HS-5 (cell line): ENCODE measurements around the gene ZNF586.
"Not testable (repeated sequence)": the region's sequence is repeated elsewhere in the genome, so short reads cannot be mapped to it uniquely, and the experiment has no call there.

ENCODE experiments used
- DNase-seq: peaks from one replicate; pipeline ENCODE4 v3.0.0-alpha.2; 2012; ENCODE audit warnings: low read depth

The ZNF586 gene

GRCh38 chr19:57796580-57796979, 27.1 kb downstream of the ZNF586 start:
- not testable (repeated sequence) for DNase-seq

GRCh38 chr19:57800696-57801095, 31.2 kb downstream of the ZNF586 start:
- no peak for DNase-seq

- no peak for DNase-seq
Observed at GRCh38 chr19:57802269-57802668, 32.8 kb downstream of the ZNF586 start.

GRCh38 chr19:57803265-57803593, 33.8 kb downstream of the ZNF586 start:
- DNase-seq, result no peak

- peak; percentile 58 for DNase-seq
Observed at GRCh38 chr19:57803594-57804325, 34.3 kb downstream of the ZNF586 start.

DNA sequence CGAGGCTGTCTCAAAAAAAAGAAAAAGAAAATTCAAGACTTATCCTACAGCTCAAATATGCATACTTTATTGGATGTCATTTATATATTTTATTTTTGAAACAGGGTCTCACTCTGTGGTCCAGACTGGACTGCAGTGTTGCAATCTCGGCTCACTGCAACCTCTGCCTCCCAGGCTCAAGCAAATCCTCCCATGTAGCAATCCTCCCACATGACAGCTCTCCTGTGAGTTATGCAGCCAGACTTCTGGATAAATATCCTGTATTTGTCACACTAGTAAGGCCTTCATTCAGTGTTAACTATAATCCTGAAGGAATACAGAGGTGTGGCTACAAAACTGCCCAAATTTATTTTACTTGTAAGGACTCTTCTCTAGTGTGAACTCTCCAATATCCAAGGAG, 38.1 kb downstream of the ZNF586 start:
- no peak for DNase-seq

DNA sequence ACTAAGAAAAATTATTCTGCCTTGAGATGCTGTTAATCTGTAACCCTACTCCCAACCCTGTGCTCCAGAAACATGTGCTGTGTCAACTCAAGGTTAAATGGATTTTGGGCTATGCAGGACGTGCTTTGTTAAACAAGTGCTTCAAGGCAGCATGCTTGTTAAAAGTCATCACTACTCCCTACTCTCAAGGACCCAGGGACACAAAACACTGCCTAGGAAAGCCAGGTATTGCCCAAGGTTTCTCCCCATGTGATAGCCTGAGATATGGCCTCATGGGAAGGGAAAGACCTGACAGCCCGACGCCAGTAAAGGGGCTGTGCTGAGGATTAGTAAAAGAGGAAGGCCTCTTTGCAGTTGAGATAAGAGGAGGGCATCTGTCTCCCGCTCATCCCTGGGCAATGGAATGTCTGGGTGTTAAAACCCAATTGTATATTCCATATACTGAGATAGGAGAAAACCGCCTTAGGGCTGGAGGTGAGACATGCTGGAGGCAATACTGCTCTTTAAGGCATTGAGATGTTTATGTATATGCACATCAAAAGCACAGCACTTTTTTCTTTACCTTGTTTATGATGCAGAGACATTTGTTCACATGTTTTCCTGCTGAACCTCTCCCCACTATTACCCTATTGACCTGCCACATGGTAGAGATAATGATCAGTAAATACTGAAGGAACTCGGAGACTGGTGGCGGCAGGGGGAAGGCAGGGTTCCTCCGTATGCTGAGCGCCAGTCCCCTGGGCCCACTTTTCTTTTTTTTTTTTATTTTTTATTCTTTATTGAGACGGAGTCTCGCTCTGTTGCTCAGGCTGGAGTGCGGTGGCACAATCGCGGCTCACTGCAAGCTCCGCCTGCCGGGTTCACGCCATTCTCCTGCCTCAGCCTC, 41.2 kb downstream of the ZNF586 start:
- DNase-seq, result not testable (repeated sequence)

DNA sequence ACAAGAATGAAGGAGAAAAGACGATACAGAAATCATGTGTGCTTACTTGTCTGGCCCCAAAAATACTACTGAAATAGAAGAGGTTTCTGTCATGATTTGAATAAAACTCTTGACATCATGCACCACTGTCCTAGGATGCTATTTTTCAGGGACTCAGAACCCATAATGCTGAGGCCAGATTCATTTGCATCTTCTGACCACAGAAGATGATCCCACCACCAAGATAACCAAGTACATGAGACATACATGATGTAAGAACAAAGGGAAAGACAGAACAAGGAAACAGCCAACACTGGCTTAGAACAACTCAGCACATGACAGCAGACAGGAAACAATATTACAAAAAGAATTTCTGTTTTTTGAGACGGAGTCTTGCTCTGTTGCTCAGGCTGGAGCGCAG, 42.8 kb downstream of the ZNF586 start:
- no peak for DNase-seq

DNA sequence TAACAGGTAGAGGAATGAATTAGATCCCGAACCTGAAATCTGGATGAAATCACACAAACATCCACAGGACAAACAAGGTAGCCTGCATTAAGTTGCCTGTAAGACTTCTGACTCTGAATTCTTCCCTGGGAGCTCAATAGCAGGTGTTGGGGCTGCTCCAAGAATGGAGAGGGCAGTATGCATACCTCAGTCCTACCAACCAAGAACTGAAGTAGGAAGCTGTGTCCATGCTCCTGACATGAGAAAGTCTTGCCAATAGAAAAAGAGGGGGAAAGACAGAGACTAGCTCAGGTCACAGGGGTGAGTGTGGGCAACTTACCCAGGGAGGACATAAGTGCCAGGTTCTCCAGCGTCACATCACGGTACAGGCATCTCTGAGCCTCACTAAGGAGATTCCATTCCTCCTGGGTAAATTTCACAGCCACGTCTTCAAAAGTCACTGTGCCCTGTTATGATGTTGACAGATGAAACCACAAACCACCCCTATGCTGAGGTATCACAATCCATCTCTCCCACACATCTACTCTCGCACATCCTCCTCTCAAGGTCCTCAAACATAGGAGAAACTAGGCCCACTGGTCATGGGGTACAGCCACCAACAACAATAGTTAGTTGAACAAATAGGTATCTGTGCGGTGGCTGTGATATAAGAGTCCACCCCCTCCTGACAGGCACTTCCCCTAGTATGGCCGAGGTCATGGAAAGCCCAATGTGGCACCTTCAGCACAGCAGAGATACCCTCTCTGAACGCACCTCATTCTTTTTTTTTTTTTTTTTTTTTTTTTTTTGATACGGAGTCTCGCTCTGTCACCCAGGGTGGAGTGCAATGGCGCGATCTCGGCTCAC, 43.7 kb downstream of the ZNF586 start:
- DNase-seq, result not testable (repeated sequence)

DNA sequence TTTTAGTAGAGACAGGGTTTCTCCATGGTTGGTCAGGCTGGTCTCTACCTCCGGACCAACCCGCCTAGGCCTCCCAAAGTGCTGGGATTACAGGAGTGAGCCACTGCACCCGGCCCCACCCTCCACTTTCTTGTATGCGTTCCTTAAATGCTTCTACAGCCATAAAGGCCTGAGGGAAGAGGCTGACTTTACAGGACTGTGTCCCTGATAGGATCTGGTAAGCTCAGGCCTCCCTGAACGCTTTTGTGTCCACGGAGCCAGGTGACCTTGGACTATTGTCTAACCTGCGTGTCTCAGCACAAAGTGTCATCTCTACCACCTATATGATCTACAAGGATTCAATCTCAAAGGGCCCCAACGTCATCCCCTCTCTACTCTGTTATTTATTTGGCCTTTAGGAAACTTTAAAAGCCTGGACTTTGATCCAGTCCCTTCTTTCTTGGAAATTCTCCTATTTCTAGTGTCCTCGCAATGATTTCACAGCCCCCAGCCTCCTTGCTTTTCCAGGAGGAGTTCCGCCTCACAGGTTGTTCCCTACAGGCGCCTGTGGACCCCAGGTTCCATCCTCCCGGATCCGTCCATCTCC, 44.5 kb downstream of the ZNF586 start:
- no peak for DNase-seq

DNA sequence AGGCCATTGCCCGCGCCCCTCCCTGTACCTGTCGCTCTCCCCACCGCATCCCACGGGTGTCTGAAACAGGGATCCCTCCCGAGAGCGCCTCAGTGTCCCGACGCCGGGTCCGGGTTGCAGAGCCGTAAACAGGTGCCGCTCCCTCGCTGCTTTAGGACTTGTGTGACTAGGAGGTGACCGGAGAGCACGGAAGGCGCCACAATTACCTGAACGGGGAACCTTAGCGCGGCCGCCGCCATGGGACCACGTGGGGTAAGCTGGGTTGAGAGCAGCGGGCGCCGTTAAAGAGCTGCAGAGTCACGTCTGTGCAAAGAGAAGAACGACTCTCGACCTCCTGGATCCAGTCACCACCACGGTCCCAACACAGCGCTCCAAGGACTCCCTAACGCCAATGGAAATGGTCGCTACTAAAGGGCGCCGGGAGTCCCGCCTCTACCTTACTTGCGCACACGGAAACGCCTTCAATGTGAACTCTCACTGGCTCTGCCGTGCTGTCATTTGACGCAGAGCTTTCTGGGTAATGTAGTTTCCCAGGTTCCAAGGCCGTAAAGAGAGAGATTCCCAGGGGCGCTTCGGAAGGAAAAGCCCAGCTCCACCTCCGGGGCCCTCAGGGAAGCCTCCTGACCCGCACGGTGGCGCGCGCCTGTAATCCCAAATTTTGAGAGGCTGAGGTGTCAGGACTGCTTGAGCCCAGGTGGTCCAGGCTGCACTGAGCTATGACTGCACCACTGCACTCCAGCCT, 45.2 kb downstream of the ZNF586 start, which contains the start of gene ZNF552:
Gene ZNF552 (minus strand): TSS at position 409 of the 742 bp plus-strand sequence. CDS start 170 bp downstream, at position 239.
- DNase-seq, result peak; percentile 57

DNA sequence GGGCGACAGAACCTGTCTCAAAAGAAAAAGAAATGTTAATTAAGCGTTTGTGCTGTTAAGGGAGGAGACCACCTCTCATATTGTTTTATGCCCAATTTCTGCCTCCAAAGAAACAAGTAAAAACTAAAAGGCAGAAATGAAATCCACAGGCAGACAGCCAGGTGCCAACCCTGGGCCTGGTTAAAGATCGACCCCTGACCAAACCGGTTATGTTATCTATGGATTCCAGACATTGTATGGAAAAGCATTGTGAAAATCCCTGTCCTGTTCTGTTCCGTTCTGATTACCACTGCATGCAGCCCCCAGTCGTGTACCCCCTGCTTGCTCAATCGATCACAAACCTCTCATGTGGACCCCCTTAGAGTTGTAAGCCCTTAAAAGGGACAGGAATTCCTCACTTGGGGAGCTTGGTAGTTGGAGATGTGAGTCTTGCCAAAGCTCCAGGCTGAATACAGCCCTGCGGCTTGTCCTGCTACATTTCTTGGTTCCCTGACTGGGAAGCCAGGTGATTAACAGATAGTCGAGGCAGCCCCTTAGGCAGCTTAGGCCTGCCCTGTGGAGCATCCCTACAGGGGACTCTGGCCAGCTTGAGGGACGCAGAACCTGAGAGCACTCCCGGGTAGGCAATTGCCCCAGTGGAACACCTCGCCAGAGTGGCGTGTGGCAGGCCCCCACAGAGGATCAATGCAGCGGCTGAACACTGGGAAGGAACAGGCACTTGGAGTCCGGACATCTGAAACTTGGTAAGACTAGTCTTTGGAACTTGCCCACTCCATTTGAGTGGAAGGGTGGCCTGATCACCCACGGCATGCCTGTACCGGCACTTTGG, 46.0 kb downstream of the ZNF586 start:
- no peak for DNase-seq

DNA sequence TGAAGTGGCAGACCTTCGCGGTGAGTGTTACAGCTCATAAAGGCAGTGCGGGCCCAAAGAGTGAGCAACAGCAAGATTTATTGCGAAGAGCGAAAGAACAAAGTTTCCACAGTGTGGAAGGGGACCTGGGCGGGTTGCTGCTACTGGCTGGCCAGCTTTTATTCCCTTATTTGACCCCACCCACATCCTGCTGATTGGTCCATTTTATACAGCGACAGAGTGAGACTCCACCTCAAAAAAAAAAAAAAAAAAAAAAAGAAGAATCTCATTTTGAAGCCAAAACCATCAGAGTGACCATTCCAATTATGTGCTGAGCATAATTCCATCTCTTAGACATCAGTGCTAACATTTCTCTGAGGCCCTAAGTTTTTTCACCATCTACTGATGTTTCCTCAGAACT, 47.2 kb downstream of the ZNF586 start:
- no peak for DNase-seq

DNA sequence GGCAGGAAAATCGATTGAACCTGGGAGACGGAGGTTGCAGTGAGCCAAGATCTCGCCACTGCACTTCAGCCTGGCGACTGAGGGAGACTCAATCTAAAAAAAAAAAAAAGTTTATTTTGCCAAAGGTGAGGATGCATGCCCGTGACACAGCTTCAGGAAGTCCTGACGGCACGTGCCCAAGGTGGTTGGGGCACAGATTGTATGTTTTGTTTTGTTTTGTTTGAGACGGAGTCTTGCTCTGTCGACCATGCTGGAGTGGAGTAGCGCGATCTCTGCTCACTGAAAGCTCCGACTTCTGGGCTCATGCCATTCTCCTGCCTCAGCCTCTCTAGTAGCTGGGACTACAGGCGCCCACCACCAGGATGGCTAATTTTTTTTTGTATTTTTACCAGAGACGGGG, 48.5 kb downstream of the ZNF586 start:
- no peak for DNase-seq

GRCh38 chr19:57818378-57818777, 48.9 kb downstream of the ZNF586 start:
- DNase-seq, result no peak

DNA sequence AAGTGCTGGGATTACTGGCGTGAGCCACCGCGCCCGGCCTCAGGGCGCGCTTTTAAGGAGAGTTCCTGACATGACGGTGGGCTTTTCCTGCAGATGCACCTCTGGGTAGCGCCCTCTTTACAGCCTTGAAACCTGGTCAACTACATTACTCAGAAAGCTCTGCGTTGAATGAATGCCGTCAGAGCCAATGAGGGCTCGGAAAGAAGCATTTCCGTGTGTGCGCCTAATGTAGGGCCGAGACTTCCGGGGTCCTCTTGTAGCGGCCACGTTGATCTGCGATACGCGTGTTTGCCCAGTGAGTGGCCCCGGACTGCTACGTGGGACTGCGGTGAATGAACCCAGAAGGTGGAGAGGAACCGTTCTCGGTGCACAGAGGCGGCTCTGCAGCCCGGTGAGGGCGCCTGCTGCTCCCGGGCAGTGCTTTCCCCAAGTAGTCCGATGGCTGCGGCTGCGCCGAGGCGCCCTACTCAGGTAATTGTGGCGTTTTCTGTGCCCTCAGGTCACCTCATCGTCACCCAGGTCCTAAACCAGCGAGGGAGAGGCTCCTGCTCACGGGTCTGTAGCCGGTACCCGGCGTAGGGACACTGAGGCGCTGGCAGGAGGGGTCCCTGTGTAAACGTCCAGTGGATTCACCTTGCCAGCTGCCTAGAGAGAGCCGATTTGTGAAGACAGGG, 50.1 kb downstream of the ZNF586 start:
- DNase-seq, result peak; percentile 87

- DNase-seq, result no peak
Observed at GRCh38 chr19:57820599-57820998, 51.1 kb downstream of the ZNF586 start.

DNA sequence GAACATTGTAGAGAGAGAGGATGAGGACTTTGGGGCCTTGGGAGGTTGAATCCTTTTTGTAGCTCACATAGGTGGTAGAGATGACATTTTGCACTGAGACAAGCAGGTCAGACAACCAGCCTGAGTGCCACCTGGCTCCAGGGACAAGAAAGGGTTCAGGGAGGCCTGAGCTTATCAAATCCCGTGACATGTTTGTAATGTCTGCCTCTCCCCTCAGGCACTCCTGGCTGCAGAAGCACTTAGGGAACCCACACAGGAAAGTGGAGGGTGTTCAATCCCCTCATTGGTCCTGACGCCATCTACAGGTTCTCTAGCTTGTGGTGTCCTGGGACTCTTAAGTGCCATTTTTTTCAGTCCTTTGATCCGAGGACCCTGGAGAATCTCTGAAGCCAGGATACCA, 51.6 kb downstream of the ZNF586 start:
- not testable (repeated sequence) for DNase-seq

DNA sequence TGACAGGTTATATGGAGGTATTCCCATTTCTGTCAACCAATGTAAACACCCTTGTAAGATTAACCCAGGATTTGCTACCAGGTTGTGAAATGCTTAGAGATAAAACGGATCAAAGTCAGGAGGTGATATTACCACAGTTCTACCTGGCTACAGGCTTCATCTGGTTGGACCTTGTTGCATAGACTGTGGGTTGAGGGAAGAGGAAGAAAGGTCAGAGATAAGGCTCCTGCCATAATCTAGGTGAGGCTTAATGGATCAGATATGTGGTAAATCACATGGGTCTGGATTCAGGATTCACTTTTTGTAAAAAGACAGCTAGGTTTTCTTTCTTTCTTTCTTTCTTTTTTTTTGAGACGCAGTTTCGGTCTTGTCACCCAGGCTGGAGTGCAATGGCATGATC, 52.0 kb downstream of the ZNF586 start:
- DNase-seq, result not testable (repeated sequence)

DNA sequence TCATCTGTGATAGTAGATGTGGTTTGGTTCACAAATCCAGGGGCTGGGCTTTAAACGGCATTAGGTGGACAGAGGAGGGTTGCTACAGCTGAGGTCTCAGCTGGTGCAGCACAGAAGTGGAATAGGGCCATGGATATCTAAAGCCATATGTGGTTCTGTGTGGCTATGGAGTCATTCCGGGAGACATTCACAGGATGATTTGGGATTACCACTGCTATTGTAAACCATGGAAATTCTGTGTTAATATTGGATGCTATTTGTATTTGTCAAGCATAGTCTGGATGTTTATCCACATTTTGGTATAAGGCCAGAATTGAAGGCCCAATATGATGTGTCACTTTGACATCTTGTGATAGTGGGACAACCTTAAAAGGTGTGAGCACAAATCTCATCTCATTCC, 53.7 kb downstream of the ZNF586 start:
- not testable (repeated sequence) for DNase-seq
